RWPE2 (cell line): ENCODE measurements around the gene MMP24OS.

Experiments
- ATAC-seq: fragments of 200-7000 bp; cut with Tn5 transposase; 3 replicates; pipeline ENCODE4 v1.9.1; 2021; ENCODE audit warnings: low read depth
- DNase-seq: peaks from one replicate; pipeline ENCODE4 v3.0.0-alpha.2; 2020; ENCODE audit warnings: low spot score
- H3K27ac ChIP-seq: fragments of 450-650 bp; 2 replicates; pipeline ENCODE4 v1.5.1; 2017; ENCODE audit warnings: mild to moderate bottlenecking; ENCODE audit not compliant: poor library complexity, severe bottlenecking
- H3K27me3 ChIP-seq: fragments of 250-450 bp; sonication (Bioruptor Pico); 2 replicates; pipeline ENCODE4 v1.5.1; 2021; ENCODE audit warnings: mild to moderate bottlenecking, moderate library complexity; ENCODE audit not compliant: insufficient read depth, poor library complexity, severe bottlenecking
- H3K36me3 ChIP-seq: fragments of 250-450 bp; sonication (Bioruptor Pico); 2 replicates; pipeline ENCODE4 v1.5.1; 2020; ENCODE audit warnings: low read depth, mild to moderate bottlenecking, moderate library complexity
- H3K4me1 ChIP-seq: fragments of 250-450 bp; sonication (Bioruptor Pico); 2 replicates; pipeline ENCODE4 v1.5.1; 2021; ENCODE audit warnings: mild to moderate bottlenecking, moderate library complexity; ENCODE audit not compliant: insufficient read depth, poor library complexity, severe bottlenecking
- H3K4me3 ChIP-seq: fragments of 250-450 bp; sonication (Bioruptor Pico); 2 replicates; pipeline ENCODE4 v1.5.1; 2021; ENCODE audit warnings: mild to moderate bottlenecking, moderate library complexity; ENCODE audit not compliant: severe bottlenecking
- H3K9me3 ChIP-seq: fragments of 250-450 bp; sonication (Bioruptor Pico); 2 replicates; pipeline ENCODE4 v1.5.1; 2021; ENCODE audit warnings: mild to moderate bottlenecking, moderate library complexity; ENCODE audit not compliant: severe bottlenecking
- CTCF ChIP-seq: fragments of 450-650 bp; IDR thresholded peaks from one replicate; pipeline ENCODE4 v1.5.1; 2017; ENCODE audit warnings: mild to moderate bottlenecking, moderate library complexity; ENCODE audit not compliant: poor library complexity, severe bottlenecking

The MMP24OS gene

GRCh38 chr20:35299780-35300179, 21.9 kb upstream of the MMP24OS start:
- peaks cover 35% of the 10 kb centered on the region for H3K4me1 ChIP-seq
- no peaks in the 10 kb centered on the region for H3K27me3 ChIP-seq
- H3K36me3 ChIP-seq = peaks cover 11% of the 10 kb centered on the region
- no peak overlapping the region for H3K27ac ChIP-seq
- no peak overlapping the region for H3K4me3 ChIP-seq
- TF ChIP-seq CTCF = no peak
- ATAC-seq (no peak), DNase-seq (no peak)
- H3K9me3 ChIP-seq = no peaks in the 10 kb centered on the region

GRCh38 chr20:35298264-35298663, 20.3 kb upstream of the MMP24OS start:
- H3K27ac ChIP-seq = no peak overlapping the region
- H3K9me3 ChIP-seq = no peaks in the 10 kb centered on the region
- no peak for DNase-seq
- no peak overlapping the region for H3K4me3 ChIP-seq
- no peak for TF ChIP-seq CTCF
- no peaks in the 10 kb centered on the region for H3K27me3 ChIP-seq
- peaks cover 2% of the 10 kb centered on the region for H3K36me3 ChIP-seq
- peaks cover 22% of the 10 kb centered on the region for H3K4me1 ChIP-seq
- ATAC-seq = no peak

DNA sequence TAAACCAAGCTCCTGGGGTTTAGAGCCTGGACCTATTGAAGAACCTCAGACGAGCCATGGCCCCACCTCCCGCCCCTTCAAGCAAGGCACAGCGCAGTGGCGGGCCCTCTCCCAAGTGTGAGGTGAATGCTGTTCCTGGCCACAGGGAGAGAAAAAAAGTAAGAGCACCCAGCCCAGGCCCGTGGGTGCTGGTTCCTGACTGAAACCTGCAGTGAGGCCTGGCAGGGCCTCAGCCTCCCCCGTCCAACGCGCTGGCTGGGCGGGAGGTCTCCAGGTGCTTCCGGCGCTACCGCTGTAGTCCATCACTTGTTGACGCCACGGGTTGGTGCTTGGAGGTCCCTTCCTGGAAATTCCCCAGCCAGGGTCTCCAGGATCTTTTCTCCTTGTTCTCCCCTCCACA, 19.8 kb upstream of the MMP24OS start:
- Histone ChIP-seq H3K27me3 (no peaks in the 10 kb centered on the region), H3K36me3 (no peaks in the 10 kb centered on the region), H3K4me1 (peaks cover 16% of the 10 kb centered on the region), H3K27ac (no peak overlapping the region), H3K9me3 (no peaks in the 10 kb centered on the region), H3K4me3 (no peak overlapping the region)
- no peak for ATAC-seq
- no peak for TF ChIP-seq CTCF
- no peak for DNase-seq

GRCh38 chr20:35297155-35297554, 19.2 kb upstream of the MMP24OS start:
- Histone ChIP-seq H3K4me1 (peaks cover 11% of the 10 kb centered on the region), H3K27ac (no peak overlapping the region), H3K27me3 (no peaks in the 10 kb centered on the region), H3K4me3 (no peak overlapping the region), H3K36me3 (no peaks in the 10 kb centered on the region), H3K9me3 (no peaks in the 10 kb centered on the region)
- TF ChIP-seq CTCF = no peak
- no peak for DNase-seq
- peak; percentile 17 for ATAC-seq

DNA sequence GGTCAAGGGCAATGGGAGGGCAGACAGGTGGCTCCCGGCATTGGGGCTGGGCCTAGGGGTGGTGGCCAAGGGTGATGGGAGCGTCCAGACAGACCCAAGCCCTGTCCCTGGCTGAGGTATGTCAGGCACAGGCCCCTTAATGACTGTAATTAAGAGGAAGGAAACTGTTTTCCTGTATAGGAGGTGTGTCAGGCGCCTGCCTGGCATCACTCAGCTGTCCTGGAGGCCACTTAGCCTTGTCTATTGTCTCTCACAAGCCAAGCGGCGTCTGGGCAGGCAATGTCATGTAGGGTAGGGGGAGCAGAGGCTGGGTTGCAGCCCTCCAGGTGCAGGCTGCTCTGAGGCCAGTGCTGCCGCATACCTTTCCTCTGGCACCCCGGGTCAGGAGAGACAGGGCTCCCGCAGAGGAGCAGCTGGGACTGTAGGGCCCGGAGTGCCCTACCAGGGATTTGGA, 18.2 kb upstream of the MMP24OS start:
- Histone ChIP-seq H3K9me3 (no peaks in the 10 kb centered on the region), H3K36me3 (no peaks in the 10 kb centered on the region), H3K27ac (no peak overlapping the region), H3K4me3 (no peak overlapping the region), H3K4me1 (peaks cover 5% of the 10 kb centered on the region), H3K27me3 (no peaks in the 10 kb centered on the region)
- no peak for DNase-seq
- no peak for ATAC-seq
- no peak for TF ChIP-seq CTCF
